Activated CD8-positive, alpha-beta T cell treated with anti-CD3 and anti-CD28 coated beads for 36 hours (primary cell): Measurements from ENCODE around the gene DUSP6. TPM values are rescaled to one million over a fixed set of nuclear protein-coding genes. Genes with fewer than 3 reads are reported as not detected.
"Not testable (repeated sequence)": the region's sequence is repeated elsewhere in the genome, so short reads cannot be mapped to it uniquely, and the experiment has no call there.

Experiments
- ATAC-seq: fragments of 200-7000 bp; cut with Tn5 transposase; one replicate; pipeline ENCODE4 v1.10.0; 2021; ENCODE audit warnings: mild to moderate bottlenecking, moderate library complexity
- CTCF ChIA-PET: fragments of 350-600 bp; sonication (Branson Sonifier 250); formaldehyde crosslinking; loops from one replicate; lab custom pipeline; 2021; ENCODE audit warnings: antibody characterized with exemption; lab: Charles Lee
- POLR2A ChIA-PET: fragments of 350-600 bp; sonication (Branson Sonifier 250); formaldehyde crosslinking; loops from one replicate; lab custom pipeline; 2021; ENCODE audit warnings: antibody characterized with exemption; lab: Charles Lee
- DNase-seq: peaks from one replicate; pipeline ENCODE4 v3.0.0-alpha.2; 2020
- H3K27ac Mint-ChIP-seq: one replicate; pipeline ENCODE4 v1.8.0; 2021; ENCODE audit warnings: mild to moderate bottlenecking, mixed read lengths
- H3K27me3 Mint-ChIP-seq: one replicate; pipeline ENCODE4 v1.8.0; 2021; ENCODE audit warnings: mixed read lengths
- H3K36me3 Mint-ChIP-seq: one replicate; pipeline ENCODE4 v1.8.0; 2021; ENCODE audit warnings: low read depth, mixed read lengths
- H3K4me1 Mint-ChIP-seq: one replicate; pipeline ENCODE4 v1.8.0; 2021; ENCODE audit warnings: low read depth, mixed read lengths
- H3K4me3 Mint-ChIP-seq: one replicate; pipeline ENCODE4 v1.8.0; 2021; ENCODE audit warnings: mild to moderate bottlenecking, moderate library complexity, mixed read lengths
- H3K9me3 Mint-ChIP-seq: one replicate; pipeline ENCODE4 v1.8.0; 2021; ENCODE audit warnings: mixed read lengths
- CTCF ChIP-seq: fragments of 200-600 bp; IDR thresholded peaks from one replicate; pipeline ENCODE4 v1.8.0; 2022; ENCODE audit warnings: antibody characterized with exemption, mild to moderate bottlenecking
- intact Hi-C: fragments of 100-400 bp; cut with micrococcal nuclease; formaldehyde crosslinking; loops from one replicate; pipeline ENCODE4 v1.10.0; 2022
- total RNA-seq, 2 experiments: library from RNA; stranded (reverse); gene quantifications; one replicate each; pipeline ENCODE4 v1.2.3, GENCODE V29; 2021

DUSP6 gene
- total RNA-seq, 2 experiments from 2014 or later = 15.3 to 16.6 TPM

GRCh38 chr12:89344862-89345202 is 7.5 kb downstream of the DUSP6 start:
- TF ChIP-seq CTCF = no peak
- Mint-ChIP-seq H3K4me1 (peaks cover 32% of the 10 kb centered on the region), H3K36me3 (peaks cover 20% of the 10 kb centered on the region), H3K9me3 (no peaks in the 10 kb centered on the region), H3K27me3 (peaks cover 17% of the 10 kb centered on the region), H3K4me3 (no peak overlapping the region), H3K27ac (no peak overlapping the region)
- POLR2A ChIA-PET = interaction anchor here (0.6 kb wide), 1 partner anchor 42 kb away, joined by 3 read pairs; no protein-coding TSS in a partner anchor
- DNase-seq (no peak), ATAC-seq (no peak)
- CTCF ChIA-PET = interaction anchor here (1.1 to 1.2 kb wide), 2 partner anchors 177 to 327 kb away, joined by 3 to 5 read pairs; no protein-coding TSS in a partner anchor
- intact Hi-C loops = loop anchor here (5.0 kb wide), 1 partner anchor 118 kb away; no protein-coding TSS in a partner anchor

GRCh38 chr12:89344043-89344861 is 8.0 kb downstream of the DUSP6 start:
- peaks cover 29% of the 10 kb centered on the region for H3K4me1 Mint-ChIP-seq
- H3K9me3 Mint-ChIP-seq = no peaks in the 10 kb centered on the region

GRCh38 chr12:89343127-89343526 is 9.2 kb downstream of the DUSP6 start:
- no peaks in the 10 kb centered on the region for H3K9me3 Mint-ChIP-seq
- H3K27me3 Mint-ChIP-seq = peaks cover 12% of the 10 kb centered on the region
- CTCF ChIA-PET = no interaction called here
- POLR2A ChIA-PET = no interaction called here
- ATAC-seq (no peak), DNase-seq (no peak)
- no peak for TF ChIP-seq CTCF
- no peak overlapping the region for H3K27ac Mint-ChIP-seq
- H3K4me1 Mint-ChIP-seq = peaks cover 28% of the 10 kb centered on the region
- H3K36me3 Mint-ChIP-seq = peaks cover 7% of the 10 kb centered on the region
- H3K4me3 Mint-ChIP-seq = no peak overlapping the region
- intact Hi-C loops = no loop called here

More at GRCh38 chr12:89344043-89344861, 8.0 kb downstream of the DUSP6 start:
- intact Hi-C loops = no loop called here
- Mint-ChIP-seq H3K27ac (no peak overlapping the region), H3K4me3 (no peak overlapping the region), H3K27me3 (peaks cover 17% of the 10 kb centered on the region), H3K36me3 (peaks cover 18% of the 10 kb centered on the region)
- no peak for DNase-seq
- POLR2A ChIA-PET = interaction anchor here (0.6 kb wide), 1 partner anchor 42 kb away, joined by 3 read pairs; no protein-coding TSS in a partner anchor
- no peak for ATAC-seq
- TF ChIP-seq CTCF = no peak
- CTCF ChIA-PET = no interaction called here

GRCh38 chr12:89340861-89341260 is 11.4 kb downstream of the DUSP6 start:
- TF ChIP-seq CTCF = no peak
- H3K27ac Mint-ChIP-seq = no peak overlapping the region
- ChIA-PET CTCF (no interaction called here), POLR2A (no interaction called here)
- H3K27me3 Mint-ChIP-seq = peaks cover 8% of the 10 kb centered on the region
- H3K9me3 Mint-ChIP-seq = no peaks in the 10 kb centered on the region
- ATAC-seq = no peak
- H3K4me1 Mint-ChIP-seq = peaks cover 8% of the 10 kb centered on the region
- no peak overlapping the region for H3K4me3 Mint-ChIP-seq
- DNase-seq = no peak
- intact Hi-C loops = no loop called here
- H3K36me3 Mint-ChIP-seq = no peaks in the 10 kb centered on the region

- Mint-ChIP-seq H3K27ac (no peak overlapping the region), H3K27me3 (peaks cover 5% of the 10 kb centered on the region), H3K36me3 (no peaks in the 10 kb centered on the region), H3K4me3 (no peak overlapping the region), H3K9me3 (no peaks in the 10 kb centered on the region), H3K4me1 (no peaks in the 10 kb centered on the region)
- CTCF ChIA-PET = no interaction called here
- no peak for TF ChIP-seq CTCF
- DNase-seq = no peak
- POLR2A ChIA-PET = no interaction called here
- intact Hi-C loops = no loop called here
- no peak for ATAC-seq
Measured at GRCh38 chr12:89339526-89339925, 12.8 kb downstream of the DUSP6 start.

- H3K36me3 Mint-ChIP-seq, H3K27ac Mint-ChIP-seq, H3K4me3 Mint-ChIP-seq, POLR2A ChIA-PET, ATAC-seq, DNase-seq, H3K27me3 Mint-ChIP-seq, intact Hi-C loops, H3K9me3 Mint-ChIP-seq, CTCF ChIA-PET: not testable (repeated sequence)
- H3K4me1 Mint-ChIP-seq = peaks cover 11% of the 10 kb centered on the region
Measured at GRCh38 chr12:89337136-89337535, 15.2 kb downstream of the DUSP6 start.
